Esophagus muscularis mucosa (tissue), 4 donors: Measurements from ENCODE around the gene CDK19.

Experiments
- CTCF ChIP-seq, 3 experiments: fragments of 200-600 bp in 2 of 3; fragments of 450-650 bp in 1 of 3; sonication (generic) in 2 of 3; IDR thresholded peaks; one replicate each; pipeline ENCODE4 v1.5.1; 2017 to 2019; ENCODE audit warnings: antibody characterized with exemption in 3 of 3, mild to moderate bottlenecking in 2 of 3, moderate library complexity in 1 of 3
- EP300 ChIP-seq: sonication (generic); formaldehyde crosslinking; IDR thresholded peaks from one replicate; pipeline ENCODE4 v1.6.1; 2017; ENCODE audit warnings: antibody characterized with exemption
- POLR2A ChIP-seq: fragments of 450-650 bp; IDR thresholded peaks from one replicate; pipeline ENCODE4 v1.6.1; 2017; ENCODE audit warnings: antibody characterized with exemption, moderate library complexity, mild to moderate bottlenecking, low read depth

DNA sequence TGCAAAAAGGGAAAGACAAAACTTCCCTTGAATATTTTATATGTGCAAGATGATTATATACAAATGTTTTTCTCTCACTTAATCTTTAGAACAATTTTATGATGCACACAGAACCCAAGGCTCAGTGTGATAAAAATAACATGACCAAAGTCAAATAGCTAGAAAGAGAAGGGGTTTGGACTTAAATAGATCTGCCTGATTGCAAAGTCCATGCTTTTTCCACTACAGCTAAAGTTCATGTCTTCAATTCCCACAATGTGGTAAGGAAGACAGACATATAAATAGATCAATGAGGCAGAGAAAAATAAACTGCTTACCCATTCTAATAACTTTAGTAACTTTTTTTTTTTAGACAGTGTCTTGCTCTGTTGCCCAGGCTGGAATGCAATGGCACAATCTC lies 143.8 kb downstream of the CDK19 start:
- TF ChIP-seq CTCF (IDR thresholded peaks at IDR 0.05) (no peak), EP300 (no peak), POLR2A (no peak)
